Activated B cell treated with CpG ODN at 0.5 μM for 24 hours (primary cell): ENCODE results near the gene ARL9. TPM values are rescaled to one million over a fixed set of nuclear protein-coding genes. Genes with fewer than 3 reads are reported as not detected.

Source experiments
- ATAC-seq: fragments of 200-7000 bp; cut with Tn5 transposase; one replicate; pipeline ENCODE4 v1.10.0; 2021; ENCODE audit warnings: low read depth, mild to moderate bottlenecking, moderate library complexity
- CTCF ChIA-PET: fragments of 350-600 bp; sonication (Branson Sonifier 250); formaldehyde crosslinking; loops from one replicate; lab custom pipeline; 2021; ENCODE audit warnings: antibody characterized with exemption; lab: Charles Lee
- POLR2A ChIA-PET: fragments of 350-600 bp; sonication (Branson Sonifier 250); formaldehyde crosslinking; loops from one replicate; lab custom pipeline; 2021; ENCODE audit warnings: antibody characterized with exemption; lab: Charles Lee
- DNase-seq: peaks from one replicate; pipeline ENCODE4 v3.0.0; 2022
- H3K27ac Mint-ChIP-seq: one replicate; pipeline ENCODE4 v1.8.0; 2020; ENCODE audit warnings: mixed read lengths
- H3K27me3 Mint-ChIP-seq: one replicate; pipeline ENCODE4 v1.8.0; 2021; ENCODE audit warnings: mixed read lengths
- H3K36me3 Mint-ChIP-seq: one replicate; pipeline ENCODE4 v1.8.0; 2021; ENCODE audit warnings: low read depth, mixed read lengths
- H3K4me1 Mint-ChIP-seq: one replicate; pipeline ENCODE4 v1.8.0; 2021; ENCODE audit warnings: mixed read lengths
- H3K4me3 Mint-ChIP-seq: one replicate; pipeline ENCODE4 v1.8.0; 2020; ENCODE audit warnings: mild to moderate bottlenecking, mixed read lengths
- H3K9me3 Mint-ChIP-seq: one replicate; pipeline ENCODE4 v1.8.0; 2020; ENCODE audit warnings: mixed read lengths
- CTCF ChIP-seq: fragments of 200-600 bp; IDR thresholded peaks from one replicate; pipeline ENCODE4 v1.8.0; 2022; ENCODE audit warnings: antibody characterized with exemption, mild to moderate bottlenecking
- intact Hi-C: fragments of 100-400 bp; cut with micrococcal nuclease; formaldehyde crosslinking; loops from one replicate; pipeline ENCODE4 v1.15.1; 2024
- total RNA-seq: library from RNA; stranded (reverse); gene quantifications from 2 replicates; pipeline ENCODE4 v1.2.3, GENCODE V29; 2022

ARL9 gene
- total RNA-seq, 1 donor from 2014 or later: 0.22 TPM

- ChIA-PET POLR2A (no interaction called here), CTCF (interaction anchor here (1.1 kb wide), 1 partner anchor 325 kb away, joined by 3 read pairs; no protein-coding TSS in a partner anchor)
- DNase-seq: no peak
- TF ChIP-seq CTCF: no peak
- intact Hi-C loops: no loop called here
- Mint-ChIP-seq H3K36me3 (no peaks in the 10 kb centered on the region), H3K4me3 (no peak overlapping the region), H3K27ac (no peak overlapping the region), H3K27me3 (peaks cover 6% of the 10 kb centered on the region), H3K9me3 (no peaks in the 10 kb centered on the region), H3K4me1 (peaks cover 7% of the 10 kb centered on the region)
- ATAC-seq: no peak
These were observed 5.5 kb downstream of the ARL9 start for GRCh38 chr4:56511098-56511497.

- ChIA-PET POLR2A (interaction anchor here (0.7 kb wide), 1 partner anchor 360 kb away, joined by 4 read pairs; no protein-coding TSS in a partner anchor), CTCF (no interaction called here)
- Mint-ChIP-seq H3K9me3 (no peaks in the 10 kb centered on the region), H3K27ac (no peak overlapping the region), H3K4me1 (no peaks in the 10 kb centered on the region), H3K27me3 (peaks cover 6% of the 10 kb centered on the region), H3K36me3 (no peaks in the 10 kb centered on the region), H3K4me3 (no peak overlapping the region)
- no peak for DNase-seq
- ATAC-seq: no peak
- no peak for TF ChIP-seq CTCF
- intact Hi-C loops: no loop called here
These were observed 6.6 kb downstream of the ARL9 start for GRCh38 chr4:56512166-56512565.

- H3K4me1 Mint-ChIP-seq: no peaks in the 10 kb centered on the region
- no peak for DNase-seq
- ATAC-seq: no peak
- TF ChIP-seq CTCF: no peak
- CTCF ChIA-PET: no interaction called here
- no peak overlapping the region for H3K27ac Mint-ChIP-seq
- POLR2A ChIA-PET: no interaction called here
- intact Hi-C loops: no loop called here
- H3K27me3 Mint-ChIP-seq: peaks cover 5% of the 10 kb centered on the region
- H3K36me3 Mint-ChIP-seq: no peaks in the 10 kb centered on the region
- no peaks in the 10 kb centered on the region for H3K9me3 Mint-ChIP-seq
- H3K4me3 Mint-ChIP-seq: no peak overlapping the region
These were observed 7.9 kb downstream of the ARL9 start for GRCh38 chr4:56513517-56513916.

GRCh38 chr4:56530269-56531148, 24.9 kb downstream of the ARL9 start:
- ChIA-PET CTCF (interaction anchor here (1.5 kb wide), 1 partner anchor 306 kb away, joined by 5 read pairs; no protein-coding TSS in a partner anchor), POLR2A (interaction anchor here (0.6 to 1.0 kb wide), 3 partner anchors 64 to 370 kb away, joined by 3 to 12 read pairs (median 3); partner anchors contain the start of gene PAICS)
- no peak for TF ChIP-seq CTCF
- Mint-ChIP-seq H3K4me1 (peaks cover 4% of the 10 kb centered on the region), H3K27me3 (peaks cover 12% of the 10 kb centered on the region), H3K9me3 (no peaks in the 10 kb centered on the region), H3K36me3 (no peaks in the 10 kb centered on the region), H3K27ac (no peak overlapping the region), H3K4me3 (peak overlapping the region; percentile 68)
- DNase-seq: peak; percentile 72
- peak; percentile 99 for ATAC-seq
- intact Hi-C loops: loop anchor here (1.0 to 5.0 kb wide), 11 partner anchors 14 to 678 kb away; partner anchors contain the start of genes AASDH, CEP135, EXOC1 and NOA1
